IPS DF 19.7 (cell line): Measurements from ENCODE around the gene TDRD10.
A peak's percentile ranks its signal among the peaks of the same experiment; 100 is the strongest.
"Not testable (repeated sequence)": the region's sequence is repeated elsewhere in the genome, so short reads cannot be mapped to it uniquely, and the experiment has no call there.

Experiments
- DNase-seq: peaks from one replicate; pipeline ENCODE4 v3.0.0-alpha.2; 2013; ENCODE audit warnings: low read depth, low spot score

TDRD10 gene

GRCh38 chr1:154514066-154514553, 12.1 kb downstream of the TDRD10 start:
- no peak for DNase-seq

DNA sequence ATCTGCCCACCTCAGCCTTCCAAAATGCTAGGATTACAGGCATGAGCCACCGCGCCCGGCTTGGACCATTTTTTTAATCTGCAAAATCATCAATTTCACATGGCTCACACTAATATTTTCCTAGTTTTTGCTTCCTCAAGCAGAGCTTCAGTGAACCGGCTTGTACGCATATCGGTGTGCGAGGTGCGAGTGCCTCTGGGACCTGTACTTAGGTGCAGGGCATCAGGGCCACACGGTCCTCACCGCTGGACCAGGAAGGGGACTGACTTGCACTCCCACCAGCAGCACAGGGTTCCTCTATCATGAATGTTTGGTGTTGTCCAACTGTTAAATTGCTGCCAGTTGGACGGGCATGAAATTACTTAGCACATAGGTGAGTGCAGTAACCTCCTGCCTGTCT, 15.6 kb downstream of the TDRD10 start:
- no peak for DNase-seq

DNA sequence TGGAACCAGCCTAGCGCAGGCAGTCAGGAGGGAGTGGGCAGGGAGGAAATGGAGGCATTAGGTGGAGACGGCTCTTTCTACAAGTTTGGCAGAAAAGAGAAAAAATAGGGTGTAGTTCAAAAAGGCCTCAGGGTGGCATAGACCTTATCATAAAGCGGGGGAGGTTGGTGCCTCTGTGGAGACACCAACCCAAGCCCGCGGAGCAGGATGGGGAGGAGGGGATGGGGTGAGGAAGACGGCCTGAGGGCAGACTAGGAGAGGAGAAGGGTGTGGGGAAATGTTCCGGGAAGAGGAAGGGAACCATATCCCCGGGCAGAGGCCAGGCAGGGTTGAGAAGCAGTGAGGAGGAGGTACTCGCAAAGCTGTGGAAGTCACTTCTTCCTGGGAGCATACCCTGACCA, 17.6 kb downstream of the TDRD10 start:
- no peak for DNase-seq

- DNase-seq = no peak
These were observed 18.3 kb downstream of the TDRD10 start for GRCh38 chr1:154520333-154520732.

GRCh38 chr1:154521695-154522094, 19.7 kb downstream of the TDRD10 start:
- no peak for DNase-seq

DNA sequence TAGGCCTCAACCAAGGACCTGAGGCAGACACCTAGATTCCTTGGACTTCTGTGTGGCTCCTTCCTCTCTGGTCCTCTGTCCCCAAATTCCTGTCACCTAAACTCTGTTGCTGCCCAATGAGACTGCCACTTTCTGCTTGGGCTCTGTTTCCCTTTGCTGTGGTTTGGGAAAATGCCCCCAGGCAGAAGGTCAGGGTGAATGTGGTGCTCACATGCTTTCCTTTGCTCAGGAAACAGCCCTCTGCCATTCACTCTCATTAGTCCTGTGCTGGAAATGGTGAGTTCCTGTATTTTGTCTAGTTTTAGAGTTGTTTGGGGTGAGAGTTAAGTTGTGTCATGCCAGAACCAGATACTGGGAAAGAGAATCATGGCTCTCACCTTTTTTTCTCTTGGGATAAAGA, 22.9 kb downstream of the TDRD10 start:
- no peak for DNase-seq

GRCh38 chr1:154527192-154527591, 25.2 kb downstream of the TDRD10 start:
- no peak for DNase-seq

- DNase-seq = no peak
These were observed 27.3 kb downstream of the TDRD10 start for GRCh38 chr1:154529308-154529707.

GRCh38 chr1:154531950-154532349, 29.9 kb downstream of the TDRD10 start:
- DNase-seq = not testable (repeated sequence)

DNA sequence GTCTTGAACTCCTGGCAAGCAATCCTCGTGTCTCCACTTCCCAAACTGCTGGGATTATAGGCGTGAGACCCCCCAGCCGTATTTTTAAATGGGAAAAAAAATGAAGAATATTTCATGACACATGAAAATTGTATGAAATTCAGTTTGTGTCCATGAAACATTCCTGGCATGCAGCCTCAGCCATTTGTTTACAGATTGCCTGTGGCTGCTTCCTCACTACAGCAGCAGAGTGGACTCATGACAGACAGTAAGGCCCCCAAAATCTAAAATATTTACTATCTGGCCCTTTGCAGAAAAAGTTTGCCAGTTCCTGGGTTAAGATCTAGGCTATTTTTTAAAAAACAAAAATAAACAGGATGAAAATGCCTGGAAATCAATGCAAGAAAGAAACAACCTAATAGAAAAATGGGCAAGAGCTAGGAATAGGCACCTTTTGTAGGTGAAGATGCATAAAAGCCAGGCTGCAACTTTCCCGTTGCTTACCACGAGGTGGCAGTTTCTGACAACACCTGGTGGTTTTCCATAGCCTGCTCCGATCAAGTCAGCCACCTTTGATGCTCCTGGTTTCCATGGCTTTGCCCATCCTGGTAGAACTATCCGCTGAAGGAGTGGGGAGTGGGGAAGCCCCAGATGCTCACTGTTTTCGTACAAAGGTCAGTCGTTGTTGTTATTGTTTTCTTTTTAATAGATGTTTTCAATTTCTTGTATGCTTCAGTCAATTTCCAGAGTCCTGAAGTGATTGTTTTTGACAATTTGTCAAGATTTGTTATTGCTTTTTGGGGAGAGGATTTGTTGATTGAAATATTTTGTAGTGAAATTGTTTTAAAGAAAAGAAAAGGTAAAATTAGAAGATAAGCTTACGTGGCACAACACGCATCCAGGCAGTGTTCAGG, 32.2 kb downstream of the TDRD10 start:
- DNase-seq = peak; percentile 67

DNA sequence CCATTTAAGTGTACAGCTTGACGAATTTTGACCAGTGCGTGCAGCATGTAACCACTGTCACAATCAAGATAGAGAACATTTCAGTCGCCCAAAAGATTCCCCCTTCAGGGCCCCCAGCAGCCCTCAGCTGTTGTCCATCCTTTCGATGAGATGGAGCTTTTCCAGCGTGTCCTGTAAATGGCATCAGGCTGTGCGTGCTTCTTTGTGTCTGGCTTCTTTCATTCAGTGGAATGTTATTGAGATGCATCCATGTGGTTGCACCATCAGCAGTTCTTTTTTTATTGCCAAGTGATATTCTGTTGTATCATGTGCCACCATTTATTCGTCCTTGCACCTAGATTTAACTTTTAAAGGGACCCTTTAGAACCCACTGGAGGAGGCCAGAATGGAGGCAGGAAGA, 34.6 kb downstream of the TDRD10 start:
- no peak for DNase-seq

- DNase-seq = no peak
These were observed 37.8 kb downstream of the TDRD10 start for GRCh38 chr1:154539486-154540483.

GRCh38 chr1:154541231-154541630, 39.2 kb downstream of the TDRD10 start:
- no peak for DNase-seq

DNA sequence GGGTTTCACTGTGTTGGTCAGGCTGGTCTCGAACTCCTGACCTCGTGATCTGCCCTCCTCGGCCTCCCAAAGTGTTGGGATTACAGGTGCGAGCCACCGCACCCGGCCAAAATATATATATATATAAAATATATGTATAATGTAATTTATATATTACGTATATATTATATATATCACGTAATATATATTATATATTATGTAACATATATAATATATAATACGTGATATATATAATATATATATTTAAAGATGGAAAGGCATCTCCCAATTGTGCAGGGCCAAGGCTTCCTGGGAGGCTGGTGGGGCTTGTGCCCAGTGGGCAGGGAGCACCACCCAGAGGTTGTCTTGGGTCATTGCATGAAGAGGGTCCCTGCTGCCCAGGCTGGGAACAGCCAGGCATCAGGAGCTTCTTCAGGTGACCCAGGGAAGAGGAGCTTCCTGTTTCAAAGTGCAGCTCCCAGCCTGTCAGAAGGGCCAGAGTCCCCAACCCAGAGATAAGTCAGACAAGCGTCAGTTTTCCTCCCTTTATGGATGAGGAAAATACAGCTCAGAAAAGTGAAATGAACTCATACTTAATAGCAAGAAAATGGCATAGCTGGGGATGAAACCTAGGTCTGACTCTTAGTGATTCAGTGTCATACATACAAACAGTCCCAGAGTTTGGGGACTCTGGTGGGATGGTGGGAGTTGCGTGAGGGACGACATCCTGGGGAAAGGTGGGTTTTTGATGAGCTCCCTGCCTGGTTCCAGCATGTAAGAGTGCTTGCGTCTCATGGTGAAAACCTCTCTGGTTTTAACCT, 44.4 kb downstream of the TDRD10 start:
- no peak for DNase-seq

DNA sequence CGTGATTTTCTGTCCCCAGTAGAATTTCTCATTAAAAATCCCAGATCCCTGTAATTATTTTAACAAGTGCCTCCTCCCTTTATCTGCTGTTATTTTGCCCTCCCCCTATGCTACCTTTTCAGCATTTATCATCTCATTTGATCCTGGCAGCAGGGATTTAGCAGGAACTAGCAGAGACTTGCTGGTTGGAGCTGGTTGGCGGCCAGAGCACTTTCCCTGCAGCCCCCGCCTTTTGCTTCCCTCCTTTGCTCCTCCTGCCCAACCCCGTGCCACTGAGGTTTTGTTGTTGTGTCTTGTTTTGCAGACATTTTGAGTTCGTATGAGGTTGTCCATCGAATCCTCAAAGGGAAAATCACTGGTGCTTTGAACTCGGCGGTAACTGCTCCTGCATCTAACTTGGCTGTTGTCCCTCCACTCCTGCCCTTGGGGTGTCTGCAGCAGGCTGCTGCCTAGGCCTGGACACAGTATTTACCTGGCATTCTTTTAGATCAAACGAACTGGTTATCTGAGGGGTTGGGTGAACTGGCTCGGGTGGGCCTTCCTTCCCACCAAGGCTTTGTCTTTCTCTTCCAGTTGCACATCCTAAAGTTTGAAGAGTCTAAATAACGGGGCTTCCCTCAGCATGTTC, 45.2 kb downstream of the TDRD10 start:
- DNase-seq = no peak

DNA sequence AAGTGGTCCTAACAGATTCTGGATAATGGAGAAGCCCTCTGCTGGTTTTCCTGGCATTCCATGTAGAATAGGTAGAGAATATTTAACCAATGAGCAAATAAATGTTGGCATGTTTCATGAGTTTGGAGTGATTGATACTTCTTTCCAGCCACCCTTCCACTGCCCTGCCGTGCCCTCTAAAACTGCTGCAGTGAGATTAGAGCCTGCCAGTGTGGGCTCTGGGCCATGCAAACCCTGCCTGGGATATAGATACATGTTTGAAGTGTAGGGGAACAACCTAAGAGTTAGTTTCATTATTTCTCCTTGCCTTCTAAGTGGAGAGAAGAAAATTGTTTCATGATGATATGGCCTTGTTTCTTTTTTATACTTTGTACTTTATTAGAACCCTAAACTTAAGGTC, 46.0 kb downstream of the TDRD10 start:
- DNase-seq = no peak

GRCh38 chr1:154549202-154549770, 47.3 kb downstream of the TDRD10 start:
- no peak for DNase-seq

- no peak for DNase-seq
These were observed 48.1 kb downstream of the TDRD10 start for GRCh38 chr1:154550070-154550469.

GRCh38 chr1:154550657-154551056, 48.6 kb downstream of the TDRD10 start:
- no peak for DNase-seq

GRCh38 chr1:154551474-154551873, 49.5 kb downstream of the TDRD10 start:
- no peak for DNase-seq

- DNase-seq = no peak
These were observed 50.0 kb downstream of the TDRD10 start for GRCh38 chr1:154552036-154552435.
